T-helper 1 cell treated with Interleukin-12 subunit alpha and Interleukin-12 subunit beta and Interleukin-4 antibody, amounts not matched to agents 30 μg/mL and 1 μg/mL, for 36 hours (primary cell): ENCODE data around the gene KNOP1.

Experiments
- H3K27ac Mint-ChIP-seq: one replicate; pipeline ENCODE4 v1.8.0; 2021; ENCODE audit warnings: mild to moderate bottlenecking, mixed read lengths
- H3K27me3 Mint-ChIP-seq: one replicate; pipeline ENCODE4 v1.8.0; 2021; ENCODE audit warnings: low read depth, mixed read lengths
- H3K36me3 Mint-ChIP-seq: one replicate; pipeline ENCODE4 v1.8.0; 2021; ENCODE audit warnings: low read depth, mixed read lengths
- H3K4me1 Mint-ChIP-seq: one replicate; pipeline ENCODE4 v1.8.0; 2021; ENCODE audit warnings: low read depth, mixed read lengths
- H3K4me3 Mint-ChIP-seq: one replicate; pipeline ENCODE4 v1.8.0; 2021; ENCODE audit warnings: mild to moderate bottlenecking, moderate library complexity, mixed read lengths
- H3K9me3 Mint-ChIP-seq: one replicate; pipeline ENCODE4 v1.8.0; 2021; ENCODE audit warnings: mixed read lengths

Gene KNOP1

DNA sequence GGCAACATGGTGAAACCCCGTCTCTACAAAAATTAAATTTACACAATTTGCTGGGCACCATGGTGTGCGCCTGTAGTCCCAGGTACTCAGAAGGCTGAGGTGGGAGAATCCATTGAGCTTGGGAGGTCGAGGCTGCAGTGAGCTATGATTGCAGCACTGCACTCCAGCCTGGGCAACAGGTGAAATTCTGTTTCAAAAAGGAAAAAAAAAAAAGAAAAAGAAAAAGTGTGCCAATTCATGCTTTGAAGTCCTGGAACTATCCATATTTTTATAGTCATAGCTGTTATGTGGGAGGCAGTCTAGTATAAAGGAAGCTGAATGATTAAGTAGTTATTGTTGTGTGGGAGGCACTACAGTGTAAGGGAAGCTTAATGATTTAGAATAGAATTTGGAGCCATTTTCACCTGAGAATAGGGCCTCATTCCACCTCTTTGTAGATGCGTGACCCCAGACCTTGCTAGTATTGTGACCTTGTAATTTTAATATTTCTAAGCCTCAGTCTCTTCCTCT lies 31.6 kb upstream of the KNOP1 start:
- Mint-ChIP-seq H3K9me3 (no peaks in the 10 kb centered on the region), H3K27ac (no peak overlapping the region), H3K4me1 (no peaks in the 10 kb centered on the region), H3K27me3 (peaks cover 3% of the 10 kb centered on the region), H3K4me3 (no peak overlapping the region), H3K36me3 (no peaks in the 10 kb centered on the region)

DNA sequence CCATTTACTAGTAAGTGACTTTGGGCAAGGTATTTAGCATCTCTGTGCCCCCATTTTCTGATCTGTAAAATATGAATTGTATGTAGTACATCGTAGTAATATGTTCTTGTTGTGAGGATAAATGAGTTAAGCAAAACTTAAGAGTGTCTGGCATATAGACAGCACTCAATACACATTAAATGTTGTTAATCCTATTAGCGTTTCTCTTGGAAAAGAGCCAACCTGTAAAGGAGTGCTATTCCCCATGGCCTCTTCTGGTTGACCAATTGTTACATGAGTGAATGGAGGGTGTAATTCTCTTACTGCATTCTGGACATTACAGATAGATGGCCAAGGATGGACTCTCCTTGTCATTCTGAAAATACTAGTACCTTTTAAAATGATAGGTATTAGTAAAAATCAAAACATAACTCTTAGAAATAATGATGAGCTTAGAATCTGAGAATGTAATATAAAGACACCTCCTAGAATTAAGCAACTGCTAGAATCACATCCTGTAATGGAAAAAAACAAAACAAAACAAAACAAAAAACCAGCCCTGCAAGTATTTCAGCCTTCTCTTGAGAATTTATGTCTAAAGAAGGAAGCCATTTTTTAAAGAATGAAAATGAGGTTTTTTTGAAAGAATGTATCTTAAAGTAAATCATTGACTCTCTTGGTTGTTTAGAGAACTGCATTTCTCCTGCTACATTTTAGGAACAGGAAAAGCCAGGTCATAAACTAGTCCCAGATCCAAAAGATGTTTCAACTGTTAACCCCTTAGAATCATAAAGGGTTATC lies 30.6 kb upstream of the KNOP1 start:
- no peaks in the 10 kb centered on the region for H3K4me1 Mint-ChIP-seq
- no peak overlapping the region for H3K4me3 Mint-ChIP-seq
- H3K27me3 Mint-ChIP-seq = peaks cover 3% of the 10 kb centered on the region
- no peak overlapping the region for H3K27ac Mint-ChIP-seq
- no peaks in the 10 kb centered on the region for H3K9me3 Mint-ChIP-seq
- H3K36me3 Mint-ChIP-seq = no peaks in the 10 kb centered on the region

- Mint-ChIP-seq H3K4me3 (no peak overlapping the region), H3K4me1 (no peaks in the 10 kb centered on the region), H3K9me3 (no peaks in the 10 kb centered on the region), H3K27me3 (peaks cover 3% of the 10 kb centered on the region), H3K36me3 (no peaks in the 10 kb centered on the region), H3K27ac (no peak overlapping the region)
Observed at GRCh38 chr16:19746561-19746960, 28.5 kb upstream of the KNOP1 start.

- Mint-ChIP-seq H3K4me3 (no peak overlapping the region), H3K4me1 (no peaks in the 10 kb centered on the region), H3K27me3 (peaks cover 5% of the 10 kb centered on the region), H3K9me3 (no peaks in the 10 kb centered on the region), H3K36me3 (no peaks in the 10 kb centered on the region), H3K27ac (no peak overlapping the region)
Observed at GRCh38 chr16:19745286-19746010, 27.4 kb upstream of the KNOP1 start.

DNA sequence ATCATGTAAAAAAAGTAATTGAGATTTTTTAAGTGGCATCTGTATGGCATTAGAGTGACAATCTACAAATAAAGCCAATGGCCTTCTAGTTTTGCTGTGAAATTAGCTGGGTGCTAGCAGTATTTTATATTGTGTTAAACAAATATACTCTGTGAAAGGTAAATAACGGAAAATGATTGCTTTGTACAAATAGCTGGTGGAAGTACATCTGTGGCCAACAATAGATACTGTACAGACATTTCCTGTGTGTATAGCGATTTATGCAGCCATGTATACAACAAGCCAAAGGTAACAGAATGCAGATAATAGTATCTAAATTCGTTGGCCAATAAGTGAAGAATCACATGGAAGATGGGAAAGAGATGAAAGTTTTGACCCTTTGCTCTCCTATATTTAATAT lies 26.6 kb upstream of the KNOP1 start:
- H3K27me3 Mint-ChIP-seq = peaks cover 8% of the 10 kb centered on the region
- no peaks in the 10 kb centered on the region for H3K9me3 Mint-ChIP-seq
- H3K4me3 Mint-ChIP-seq = no peak overlapping the region
- no peaks in the 10 kb centered on the region for H3K36me3 Mint-ChIP-seq
- H3K27ac Mint-ChIP-seq = no peak overlapping the region
- no peaks in the 10 kb centered on the region for H3K4me1 Mint-ChIP-seq

DNA sequence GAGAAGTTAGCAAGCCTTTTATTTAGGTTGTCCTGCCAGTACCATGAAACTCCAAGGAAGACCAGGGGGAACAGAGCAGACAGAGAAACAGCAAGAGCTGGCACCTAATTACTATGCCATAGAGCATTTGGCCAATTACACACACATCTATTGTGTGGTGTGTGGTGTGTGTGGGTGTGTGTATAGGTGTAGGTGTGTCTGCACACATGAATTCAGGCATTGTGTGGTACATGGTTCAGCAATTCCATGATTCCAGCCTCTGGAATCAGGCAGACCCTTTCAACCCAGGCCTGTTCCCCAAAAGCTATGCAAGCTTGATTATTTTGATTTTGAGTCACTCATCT lies 25.8 kb upstream of the KNOP1 start:
- Mint-ChIP-seq H3K9me3 (no peaks in the 10 kb centered on the region), H3K27ac (no peak overlapping the region), H3K4me1 (no peaks in the 10 kb centered on the region), H3K4me3 (no peak overlapping the region), H3K27me3 (peaks cover 8% of the 10 kb centered on the region), H3K36me3 (no peaks in the 10 kb centered on the region)

DNA sequence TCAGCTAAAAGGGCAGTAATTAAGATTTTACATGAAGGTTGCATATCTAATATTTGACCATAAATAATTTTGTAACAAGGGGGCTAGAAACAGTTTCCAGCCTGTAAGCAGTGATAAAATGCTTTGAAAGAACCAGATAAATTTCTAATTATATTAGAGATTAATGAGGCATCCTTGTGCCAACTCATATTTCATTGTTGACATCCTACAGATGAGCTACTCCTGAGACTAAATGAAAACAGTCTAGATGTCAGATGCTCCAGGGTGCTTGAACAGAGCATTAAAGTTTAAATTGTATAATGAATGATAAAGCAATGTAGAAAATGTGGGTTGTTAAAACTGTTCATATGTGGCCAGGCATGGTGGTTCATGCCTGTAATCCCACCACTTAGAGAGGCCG lies 23.3 kb upstream of the KNOP1 start:
- Mint-ChIP-seq H3K9me3 (no peaks in the 10 kb centered on the region), H3K4me3 (no peak overlapping the region), H3K4me1 (no peaks in the 10 kb centered on the region), H3K36me3 (no peaks in the 10 kb centered on the region), H3K27ac (no peak overlapping the region), H3K27me3 (peaks cover 5% of the 10 kb centered on the region)

DNA sequence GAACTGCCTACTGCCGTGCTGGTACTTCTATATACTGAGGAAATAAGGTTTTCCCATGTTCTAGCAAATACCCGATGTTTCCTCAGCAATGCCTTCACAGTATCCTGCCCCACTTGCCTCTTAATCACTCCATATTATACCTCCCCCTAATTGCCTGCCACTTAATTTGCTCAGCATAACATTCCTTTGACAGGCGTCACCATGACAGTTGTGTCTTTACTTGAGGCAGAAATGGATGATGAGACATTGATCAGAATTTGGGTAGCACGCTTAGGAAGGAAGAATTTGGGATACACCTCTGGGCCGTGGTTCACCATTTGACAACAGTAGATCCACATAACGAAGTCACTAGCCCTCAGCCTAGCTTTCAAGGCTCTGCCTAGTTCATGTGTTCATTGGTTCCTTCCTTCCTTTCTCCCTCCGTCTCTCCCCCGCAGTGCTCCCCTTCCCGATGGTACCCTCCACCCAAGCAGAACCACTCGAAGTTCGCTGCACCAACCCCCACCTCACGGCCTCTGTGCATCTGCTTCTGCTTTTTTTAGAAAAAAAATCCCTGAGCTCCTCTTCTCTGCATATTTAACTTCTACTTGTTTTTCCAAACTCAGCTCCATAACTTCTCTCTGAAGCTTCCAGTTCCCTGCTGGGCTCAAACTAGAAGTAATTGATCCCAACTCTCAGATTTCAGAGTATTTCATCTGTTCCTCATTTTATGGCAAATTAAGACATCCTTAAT lies 19.4 kb upstream of the KNOP1 start:
- no peak overlapping the region for H3K4me3 Mint-ChIP-seq
- H3K4me1 Mint-ChIP-seq = no peaks in the 10 kb centered on the region
- H3K27me3 Mint-ChIP-seq = peaks cover 5% of the 10 kb centered on the region
- no peak overlapping the region for H3K27ac Mint-ChIP-seq
- no peaks in the 10 kb centered on the region for H3K9me3 Mint-ChIP-seq
- no peaks in the 10 kb centered on the region for H3K36me3 Mint-ChIP-seq

- H3K27me3 Mint-ChIP-seq = peaks cover 2% of the 10 kb centered on the region
- H3K4me1 Mint-ChIP-seq = no peaks in the 10 kb centered on the region
- H3K27ac Mint-ChIP-seq = no peak overlapping the region
- H3K36me3 Mint-ChIP-seq = no peaks in the 10 kb centered on the region
- no peaks in the 10 kb centered on the region for H3K9me3 Mint-ChIP-seq
- no peak overlapping the region for H3K4me3 Mint-ChIP-seq
Observed at GRCh38 chr16:19735074-19735867, 17.2 kb upstream of the KNOP1 start.

- no peaks in the 10 kb centered on the region for H3K9me3 Mint-ChIP-seq
- no peaks in the 10 kb centered on the region for H3K36me3 Mint-ChIP-seq
- no peak overlapping the region for H3K27ac Mint-ChIP-seq
- H3K4me1 Mint-ChIP-seq = no peaks in the 10 kb centered on the region
- no peaks in the 10 kb centered on the region for H3K27me3 Mint-ChIP-seq
- H3K4me3 Mint-ChIP-seq = no peak overlapping the region
Observed at GRCh38 chr16:19733551-19733950, 15.5 kb upstream of the KNOP1 start.

GRCh38 chr16:19728636-19728965 lies 10.6 kb upstream of the KNOP1 start:
- no peaks in the 10 kb centered on the region for H3K27me3 Mint-ChIP-seq

GRCh38 chr16:19722981-19723380 lies 5.0 kb upstream of the KNOP1 start:
- H3K4me3 Mint-ChIP-seq = no peak overlapping the region
- no peaks in the 10 kb centered on the region for H3K27me3 Mint-ChIP-seq
- no peak overlapping the region for H3K27ac Mint-ChIP-seq
- no peaks in the 10 kb centered on the region for H3K9me3 Mint-ChIP-seq
- H3K36me3 Mint-ChIP-seq = no peaks in the 10 kb centered on the region
- H3K4me1 Mint-ChIP-seq = peaks cover 3% of the 10 kb centered on the region

More at GRCh38 chr16:19728636-19728965, 10.6 kb upstream of the KNOP1 start:
- Mint-ChIP-seq H3K9me3 (no peaks in the 10 kb centered on the region), H3K4me3 (no peak overlapping the region), H3K4me1 (no peaks in the 10 kb centered on the region), H3K27ac (no peak overlapping the region), H3K36me3 (no peaks in the 10 kb centered on the region)

DNA sequence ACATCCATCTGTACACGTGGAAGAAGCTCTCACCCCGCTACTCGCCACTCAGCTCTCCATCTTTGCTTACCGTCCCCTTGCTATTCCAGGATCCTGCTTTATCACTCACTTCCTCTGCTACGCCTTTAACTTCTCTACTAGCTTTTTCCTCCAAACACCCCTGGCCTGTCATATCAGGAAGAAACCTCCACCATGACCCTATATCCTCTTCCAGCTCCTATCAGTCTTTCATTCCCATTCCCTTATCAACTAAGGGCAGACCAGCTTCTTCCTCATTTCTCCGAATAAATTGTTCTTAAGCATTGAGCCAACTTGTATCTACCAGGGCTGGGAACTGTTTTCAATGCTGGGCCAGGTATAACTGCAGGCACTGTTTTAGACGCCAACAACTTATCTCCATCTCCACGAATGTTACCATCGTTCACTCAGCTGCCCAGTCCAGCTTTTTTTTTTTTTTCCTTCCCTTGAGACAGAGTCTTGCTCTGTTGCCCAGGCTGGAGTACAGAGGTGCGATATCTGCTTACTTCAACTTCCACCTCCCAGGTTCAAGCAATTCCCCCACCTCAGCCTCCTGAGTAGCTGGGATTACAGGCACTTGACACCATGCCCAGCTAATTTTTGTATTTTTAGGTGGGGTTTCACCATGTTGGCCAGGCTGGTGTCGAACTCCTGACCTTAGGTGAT lies 4.4 kb upstream of the KNOP1 start:
- Mint-ChIP-seq H3K27ac (no peak overlapping the region), H3K27me3 (no peaks in the 10 kb centered on the region), H3K4me3 (no peak overlapping the region), H3K4me1 (peaks cover 3% of the 10 kb centered on the region), H3K36me3 (no peaks in the 10 kb centered on the region), H3K9me3 (no peaks in the 10 kb centered on the region)

DNA sequence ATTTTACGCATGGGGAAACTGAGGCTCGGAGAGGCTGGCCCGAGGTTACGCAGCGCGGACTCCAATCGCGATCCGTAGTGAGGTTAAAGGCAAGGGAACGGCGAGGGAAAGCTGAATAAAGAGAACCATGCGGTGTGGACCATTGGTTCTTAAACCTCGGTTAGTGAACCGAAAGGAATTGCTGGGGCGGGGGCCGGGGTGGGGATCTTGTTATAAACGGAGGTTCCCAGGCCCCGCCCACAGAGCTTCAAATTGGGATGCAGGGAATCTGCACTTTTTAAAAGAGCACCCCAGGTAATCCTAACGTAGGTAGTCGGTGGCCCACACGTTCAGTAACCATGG lies 568 bp upstream of the KNOP1 start:
- H3K27ac Mint-ChIP-seq = no peak overlapping the region
- H3K4me3 Mint-ChIP-seq = peak overlapping the region; percentile 89
- H3K27me3 Mint-ChIP-seq = no peaks in the 10 kb centered on the region
- H3K9me3 Mint-ChIP-seq = no peaks in the 10 kb centered on the region
- H3K36me3 Mint-ChIP-seq = peaks cover 10% of the 10 kb centered on the region
- peaks cover 13% of the 10 kb centered on the region for H3K4me1 Mint-ChIP-seq
